ENCODE data around the gene TBC1D21. TPM values are rescaled to one million over a fixed set of nuclear protein-coding genes. Genes with fewer than 3 reads are reported as not detected.

The TBC1D21 gene
- total and polyA plus RNA-seq, 9 of the 15 experiments (the other 6 are each of a cell fraction or from before 2014, with no cell fraction given), result not detected

- Histone ChIP-seq H3K36me3 (ENCODE audit: control insufficient read depth, insufficient read depth, low read length) (no peaks in the 10 kb centered on the region), H3K27ac (ENCODE audit: extremely low read depth, low read depth, low read length) (no peak overlapping the region), H3K79me2 (ENCODE audit: control insufficient read depth, insufficient read depth, low read length) (no peaks in the 10 kb centered on the region), H2AFZ (ENCODE audit: low read depth, low read length) (no peak overlapping the region), H3K27me3 (ENCODE audit: control insufficient read depth in 2 of 2, insufficient read depth in 2 of 2, low read length in 2 of 2) (peaks cover 0 to 20% of the 10 kb centered on the region in 2 experiments; a peak in 3 of 5 replicates), H3K4me2 (ENCODE audit: insufficient read depth, low read length) (no peak overlapping the region), H3K4me1 (replicated peaks in 1 of 2; ENCODE audit: control insufficient read depth in 2 of 2, insufficient read depth in 2 of 2, low read length in 2 of 2) (no peaks in the 10 kb centered on the region), H3K9me3 (replicated peaks; ENCODE audit: control insufficient read depth, insufficient read depth, low read depth, low read length) (no peaks in the 10 kb centered on the region), H4K20me1 (replicated peaks; ENCODE audit: control insufficient read depth, insufficient read depth, low read length) (0 out of 2 replicates have a peak, but pooled peaks cover 4% of the 10 kb centered on the region), H3K9ac (ENCODE audit: insufficient read depth in 1 of 2, low read depth in 2 of 2, low read length in 2 of 2) (no peak overlapping the region), H3K9me1 (ENCODE audit: control insufficient read depth, insufficient read depth, low read length) (no peaks in the 10 kb centered on the region), H3K4me3 (no peak overlapping the region)
- intact Hi-C loops (cut with micrococcal nuclease) (no loop called here), in situ Hi-C loops (cut with MboI) (no loop called here)
- ATAC-seq, result no peak
- ChIA-PET POLR2A (no interaction called here), CTCF (ENCODE audit: low intra/inter-chr PET ratio) (no interaction called here)
- no peak for DNase-seq (ENCODE audit: extremely low read depth in 1 of 4, low spot score in 3 of 4)
- FAIRE-seq, result no peak
- no TSS peak for BruUV-seq (replicated peaks)
- WGBS (ENCODE audit: insufficient coverage, low coverage, missing lambda C conversion rate), result 0% methylated on average over 7 of the region's 7 CpGs
- no peak for TF ChIP-seq TCF3 (CRISPR knock-in tag; IDR thresholded peaks at IDR 0.05)
- TF ChIP-seq CAMTA2 (CRISPR knock-in tag; conservative IDR thresholded peaks at IDR 0.05), result no peak
- no peak for TF ChIP-seq ATF2 (CRISPR knock-in tag; IDR thresholded peaks at IDR 0.05)
- TF ChIP-seq ZNF318 (IDR thresholded peaks at IDR 0.05; ENCODE audit: borderline replicate concordance in 1 of 2, low read depth in 1 of 2), result no peak
- TF ChIP-seq SAP30 (IDR thresholded peaks at IDR 0.05; ENCODE audit: borderline replicate concordance, insufficient read depth, low read depth, low read length, poor library complexity, severe bottlenecking), result no peak
- TF ChIP-seq TBP (optimal IDR thresholded peaks at IDR 0.05; ENCODE audit: low read depth, low read length), result no peak
- no peak for TF ChIP-seq PREB (CRISPR knock-in tag; IDR thresholded peaks at IDR 0.05)
- TF ChIP-seq, protein P1, sequence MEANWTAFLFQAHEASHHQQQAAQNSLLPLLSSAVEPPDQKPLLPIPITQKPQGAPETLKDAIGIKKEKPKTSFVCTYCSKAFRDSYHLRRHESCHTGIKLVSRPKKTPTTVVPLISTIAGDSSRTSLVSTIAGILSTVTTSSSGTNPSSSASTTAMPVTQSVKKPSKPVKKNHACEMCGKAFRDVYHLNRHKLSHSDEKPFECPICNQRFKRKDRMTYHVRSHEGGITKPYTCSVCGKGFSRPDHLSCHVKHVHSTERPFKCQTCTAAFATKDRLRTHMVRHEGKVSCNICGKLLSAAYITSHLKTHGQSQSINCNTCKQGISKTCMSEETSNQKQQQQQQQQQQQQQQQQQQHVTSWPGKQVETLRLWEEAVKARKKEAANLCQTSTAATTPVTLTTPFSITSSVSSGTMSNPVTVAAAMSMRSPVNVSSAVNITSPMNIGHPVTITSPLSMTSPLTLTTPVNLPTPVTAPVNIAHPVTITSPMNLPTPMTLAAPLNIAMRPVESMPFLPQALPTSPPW (CRISPR knock-in tag; IDR thresholded peaks at IDR 0.05), result no peak
These were observed 38.7 kb downstream of the TBC1D21 start for GRCh38 chr15:73912030-73912596.

Data from K562 (cell line).